Activated T-cell treated with anti-CD3 and anti-CD28 coated beads for 48 hours (primary cell): ENCODE results near the gene CARD19.
A peak's percentile ranks its signal among the peaks of the same experiment; 100 is the strongest.

Source experiments
- DNase-seq: peaks from one replicate; pipeline ENCODE4 v3.0.0-alpha.2; 2020; ENCODE audit warnings: low read depth

The CARD19 gene

GRCh38 chr9:93134015-93134739 lies 38.2 kb downstream of the CARD19 start, which contains the start of gene NINJ1:
Gene NINJ1, minus strand, starts transcription at chr9:93134251. Its CDS starts 34 bp downstream, at chr9:93134217.
- peak; percentile 87 for DNase-seq

- no peak for DNase-seq
These were observed 38.9 kb downstream of the CARD19 start for GRCh38 chr9:93134740-93135444.

GRCh38 chr9:93136011-93136440 lies 40.0 kb downstream of the CARD19 start:
- DNase-seq = no peak

GRCh38 chr9:93137362-93137761 lies 41.3 kb downstream of the CARD19 start:
- DNase-seq = no peak

- no peak for DNase-seq
These were observed 42.3 kb downstream of the CARD19 start for GRCh38 chr9:93138171-93138764.

- DNase-seq = no peak
These were observed 43.6 kb downstream of the CARD19 start for GRCh38 chr9:93139365-93140182.

GRCh38 chr9:93141771-93142483 lies 45.9 kb downstream of the CARD19 start:
- DNase-seq = no peak

GRCh38 chr9:93143830-93144530 lies 48.0 kb downstream of the CARD19 start:
- DNase-seq = peak; percentile 27

GRCh38 chr9:93146696-93147095 lies 50.7 kb downstream of the CARD19 start:
- DNase-seq = peak; percentile 37

GRCh38 chr9:93147632-93148031 lies 51.6 kb downstream of the CARD19 start:
- no peak for DNase-seq

GRCh38 chr9:93148721-93149120 lies 52.7 kb downstream of the CARD19 start:
- no peak for DNase-seq

- no peak for DNase-seq
These were observed 53.3 kb downstream of the CARD19 start for GRCh38 chr9:93149361-93149760.

GRCh38 chr9:93151097-93151784 lies 55.2 kb downstream of the CARD19 start:
- DNase-seq = no peak

- peak; percentile 39 for DNase-seq
These were observed 58.4 kb downstream of the CARD19 start for GRCh38 chr9:93154293-93154903.

GRCh38 chr9:93155716-93156474 lies 59.9 kb downstream of the CARD19 start:
- DNase-seq = no peak

- DNase-seq = peak; percentile 54
These were observed 60.5 kb downstream of the CARD19 start for GRCh38 chr9:93156475-93157008.

GRCh38 chr9:93159601-93160471 lies 63.8 kb downstream of the CARD19 start:
- peak; percentile 75 for DNase-seq
